NCI-H1694 (cell line): ENCODE results near the gene SORCS2.

Experiments
- DNase-seq: peaks from one replicate; lab custom pipeline; 2025; lab: John Stamatoyannopoulos, UW

The SORCS2 gene

DNA sequence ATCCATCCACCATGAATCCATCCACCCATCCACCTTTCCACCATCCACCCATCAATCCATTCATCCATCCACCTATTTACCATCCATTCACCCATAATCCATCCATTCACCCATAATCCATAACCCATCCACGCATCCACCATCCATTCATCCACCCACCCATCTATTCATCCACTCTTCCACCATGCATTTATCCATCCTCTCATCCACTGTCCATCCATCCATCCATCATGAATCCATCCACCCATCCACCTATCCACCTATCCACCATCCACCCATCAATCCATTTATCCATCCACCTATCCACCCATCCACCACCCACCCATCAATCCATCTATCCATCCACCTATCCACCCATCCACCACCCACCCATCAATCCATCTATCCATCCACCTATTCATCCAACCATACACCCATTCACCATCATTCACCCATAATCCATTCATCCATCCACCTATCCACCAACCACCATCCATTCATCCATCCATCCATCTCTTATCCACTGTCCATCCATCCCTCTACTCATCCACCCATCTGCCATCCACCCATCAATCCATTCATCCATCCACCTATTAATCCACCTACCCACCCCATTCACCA is 422.1 kb downstream of the SORCS2 start:
- DNase-seq = no peak

DNA sequence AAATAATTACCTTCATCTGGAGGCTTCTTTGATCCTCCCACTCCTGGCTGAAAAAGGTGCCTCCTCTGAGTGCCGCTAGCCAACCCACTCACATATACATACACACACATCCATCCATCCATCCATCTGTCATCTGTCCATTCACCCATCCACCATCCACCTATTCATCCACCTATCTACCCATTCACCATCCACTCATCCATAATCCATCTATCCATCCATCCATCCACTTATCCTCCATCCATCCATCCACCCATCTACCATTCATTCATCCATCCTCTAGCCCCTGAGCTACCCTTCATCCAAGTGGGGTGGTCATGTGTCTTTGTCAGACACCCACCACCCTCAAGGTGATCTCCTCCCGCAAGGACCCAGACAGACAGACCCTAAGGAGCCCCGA is 423.9 kb downstream of the SORCS2 start:
- no peak for DNase-seq

DNA sequence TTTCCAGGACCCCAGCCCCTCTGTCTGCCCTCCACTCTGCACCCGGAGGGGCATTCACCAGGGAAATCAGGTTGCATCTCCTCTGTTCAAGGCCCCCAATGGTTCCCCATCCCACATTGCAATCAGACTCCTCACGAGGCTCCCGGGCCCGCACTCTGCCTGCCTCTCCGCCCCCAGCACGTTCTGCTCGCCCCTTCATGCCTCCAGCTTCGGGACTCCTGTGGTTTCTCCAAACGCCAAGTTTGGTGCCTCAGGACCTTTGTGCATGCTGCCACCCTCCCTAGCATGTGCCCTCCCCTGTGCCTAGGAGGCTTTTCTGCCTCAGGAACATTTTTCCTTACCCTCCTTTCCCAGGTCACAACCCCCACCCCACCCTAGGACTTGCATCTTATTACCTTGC is 426.0 kb downstream of the SORCS2 start:
- DNase-seq = no peak

DNA sequence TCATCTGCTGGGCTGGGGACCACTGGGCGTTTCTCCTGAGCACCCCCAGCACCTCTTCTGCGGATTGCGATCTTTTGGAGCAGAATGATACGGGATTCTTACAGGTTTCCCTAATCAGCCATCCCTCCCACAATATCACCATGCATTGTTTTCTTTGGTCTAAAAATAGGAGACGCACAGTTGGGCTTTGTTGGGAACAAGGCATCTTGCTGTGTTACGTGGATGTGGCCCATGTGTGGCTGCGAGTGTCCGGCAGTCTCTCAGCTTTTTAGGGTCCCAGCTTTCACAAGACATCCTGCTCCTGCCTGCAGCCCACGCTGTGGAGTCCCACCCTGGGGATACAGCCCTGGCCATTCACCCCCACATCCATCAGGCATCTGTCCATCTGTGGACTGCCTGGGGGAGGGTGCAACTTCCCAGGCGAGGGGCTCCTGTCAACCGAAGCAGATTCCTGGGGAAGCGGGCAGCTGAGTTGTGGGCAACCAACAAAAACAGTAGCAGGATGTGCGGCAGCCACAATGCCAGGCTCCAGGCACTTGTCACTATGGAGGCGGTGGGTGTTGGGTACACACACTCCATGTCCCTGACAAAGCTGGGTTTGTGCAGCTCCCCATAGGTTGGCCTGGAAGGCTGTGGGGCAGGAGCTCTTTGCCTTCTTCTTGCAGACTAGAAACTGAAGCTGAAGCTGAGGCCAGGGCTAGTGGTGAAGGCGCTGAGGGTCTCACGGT is 427.9 kb downstream of the SORCS2 start:
- no peak for DNase-seq

DNA sequence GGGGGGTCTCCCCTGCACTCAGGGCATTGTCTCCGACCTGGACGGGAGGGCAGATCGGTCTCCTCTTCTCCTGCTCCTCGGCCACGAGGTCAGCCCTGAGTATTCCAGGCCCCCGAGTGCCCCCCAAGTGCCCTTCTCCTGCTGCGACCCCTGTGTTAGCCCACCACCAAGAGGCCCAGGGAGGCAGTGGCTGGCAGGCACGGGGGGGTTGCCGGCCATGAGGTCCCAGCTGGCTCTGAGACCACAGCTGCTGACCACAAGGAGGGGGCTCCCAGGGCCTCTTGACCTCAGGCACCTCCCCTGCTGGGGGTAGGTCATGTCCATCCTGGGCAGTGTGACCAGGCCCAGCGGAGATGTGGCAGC is 428.5 kb downstream of the SORCS2 start:
- no peak for DNase-seq

DNA sequence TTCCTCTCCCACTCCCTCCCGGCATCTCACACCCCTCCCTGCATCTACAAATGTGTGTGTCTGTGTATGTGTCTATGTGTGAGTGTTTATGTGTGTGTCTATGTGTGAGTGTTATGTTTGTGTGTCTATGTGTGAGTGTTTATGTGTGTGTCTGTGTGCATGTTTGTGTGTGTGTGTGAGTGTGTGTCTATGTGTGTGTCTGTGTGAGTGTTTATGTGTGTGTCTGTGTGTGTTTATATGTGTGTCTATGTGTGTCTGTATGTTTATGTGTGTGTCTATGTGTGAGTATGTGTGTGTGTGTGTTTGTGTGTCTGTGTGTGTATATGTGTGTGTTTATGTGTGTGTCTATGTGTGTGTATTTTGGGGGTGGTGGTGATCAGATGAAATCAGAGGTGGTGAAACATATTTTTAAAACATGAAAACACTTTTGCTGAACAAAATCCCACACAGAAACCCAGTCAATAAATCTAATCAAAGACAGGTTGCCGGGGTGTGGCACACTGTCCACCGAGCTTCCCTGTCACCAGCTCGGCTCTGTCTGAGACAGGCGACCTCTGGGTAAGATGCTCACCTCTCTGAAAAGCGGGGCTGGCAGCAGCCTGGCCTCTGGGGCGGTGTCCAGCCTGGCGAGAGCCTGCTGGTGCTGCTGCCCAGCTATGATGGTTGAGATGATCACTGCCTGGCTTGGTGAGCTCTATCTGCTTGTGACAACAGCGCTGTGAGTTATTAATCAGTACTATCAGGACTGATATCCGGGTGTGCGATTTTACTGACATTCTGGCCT is 429.1 kb downstream of the SORCS2 start:
- no peak for DNase-seq

DNA sequence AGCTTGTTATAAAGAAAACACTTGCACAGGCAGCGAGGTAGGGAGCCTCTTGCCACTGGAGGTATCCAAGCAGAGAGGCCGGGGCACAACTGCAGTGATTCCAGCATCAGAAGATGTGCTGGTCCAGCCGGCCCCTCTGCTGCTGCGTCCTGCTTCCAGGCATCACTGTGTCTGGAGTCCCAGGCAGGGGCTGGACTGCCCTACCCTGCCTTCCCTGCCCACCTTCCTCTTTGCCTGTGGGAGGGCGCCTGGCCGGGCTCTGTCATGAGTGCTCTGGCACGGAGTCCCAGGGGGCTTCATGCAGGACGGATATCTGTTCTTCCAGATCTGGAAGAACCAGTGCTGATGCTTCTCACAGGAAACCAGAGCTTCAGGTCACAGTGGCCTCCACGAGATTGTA is 430.0 kb downstream of the SORCS2 start:
- no peak for DNase-seq

DNA sequence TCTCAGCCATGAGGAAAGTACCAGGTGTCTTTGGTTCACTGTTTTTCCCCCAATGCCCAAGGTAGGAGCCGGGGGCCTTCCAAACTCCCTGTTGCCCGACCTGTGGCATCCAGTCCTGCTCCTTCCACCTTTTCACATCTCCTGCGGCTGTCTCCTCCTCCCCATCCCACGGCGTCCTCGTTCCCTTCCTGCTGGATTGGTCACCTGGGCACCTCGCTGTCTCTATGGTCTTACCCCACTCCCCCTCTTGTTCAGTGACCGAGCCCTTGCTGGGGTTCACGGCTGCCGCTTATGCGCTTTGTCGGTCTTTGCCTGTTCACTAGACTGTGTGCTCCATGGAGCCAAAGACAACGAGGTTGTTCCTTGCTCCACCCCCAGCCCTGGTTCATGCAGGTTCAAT is 431.1 kb downstream of the SORCS2 start:
- DNase-seq = no peak

DNA sequence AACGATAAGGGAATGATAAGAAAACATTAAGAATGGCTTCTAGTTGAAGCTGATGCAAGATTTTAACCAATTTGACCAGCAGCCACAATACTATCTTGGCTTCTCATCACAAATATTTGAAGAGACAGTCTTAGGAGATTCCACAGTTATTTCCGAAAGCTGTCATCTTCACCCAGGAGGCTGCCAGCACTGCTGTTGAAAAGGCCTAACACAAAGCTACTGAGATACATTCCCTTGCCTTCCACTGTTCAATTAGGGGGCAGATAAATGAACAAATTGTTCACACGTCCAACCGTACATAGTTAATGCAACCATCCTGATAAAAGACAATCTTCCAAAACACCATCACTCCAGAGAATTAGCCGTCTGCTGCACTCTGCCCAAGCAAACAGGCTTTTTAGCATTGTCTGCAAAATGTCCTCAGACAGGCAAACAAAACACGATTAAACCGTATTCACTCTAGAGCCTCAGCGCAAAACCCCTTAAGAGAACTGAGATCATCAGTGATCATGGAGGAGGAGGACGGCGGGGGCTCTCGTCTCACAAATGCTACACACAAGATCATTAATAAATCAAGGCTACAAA is 432.1 kb downstream of the SORCS2 start:
- no peak for DNase-seq

DNA sequence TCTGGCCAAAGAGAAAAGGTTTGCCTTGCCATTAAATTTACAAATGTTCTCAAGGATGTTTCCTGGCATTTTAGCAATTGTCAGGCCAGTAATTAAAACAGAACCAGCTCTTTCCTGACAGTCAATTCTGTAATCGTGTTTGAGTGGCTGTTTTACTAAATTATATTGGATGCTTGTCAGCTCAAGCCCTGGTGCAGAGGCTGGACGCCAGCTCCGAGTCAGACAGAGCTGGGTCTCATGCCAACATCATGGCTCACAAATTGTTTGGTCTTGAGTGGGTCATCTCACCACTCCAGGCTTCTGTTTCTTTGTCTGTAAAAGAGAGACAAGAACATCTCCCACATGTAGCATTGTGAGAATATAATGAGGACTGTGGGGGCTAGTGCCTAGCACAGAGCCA is 432.7 kb downstream of the SORCS2 start:
- DNase-seq = no peak

DNA sequence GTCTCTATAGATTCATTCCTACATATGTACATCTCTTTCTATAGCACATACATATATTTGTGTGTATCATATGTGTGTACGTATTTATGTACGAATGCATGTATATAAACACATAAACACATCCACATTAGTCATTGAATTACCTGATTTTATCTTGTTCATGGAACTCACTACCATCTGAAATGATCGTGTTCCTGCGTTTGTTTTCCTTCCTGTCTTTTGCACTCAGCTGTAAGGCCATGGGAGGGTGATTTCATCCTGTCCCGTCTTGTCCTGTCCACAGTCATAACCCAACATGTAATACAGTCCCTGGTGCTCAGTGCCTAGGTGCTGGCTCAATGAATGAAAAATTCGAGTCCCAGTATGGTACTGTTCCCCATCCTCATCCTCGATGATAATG is 434.2 kb downstream of the SORCS2 start:
- no peak for DNase-seq

DNA sequence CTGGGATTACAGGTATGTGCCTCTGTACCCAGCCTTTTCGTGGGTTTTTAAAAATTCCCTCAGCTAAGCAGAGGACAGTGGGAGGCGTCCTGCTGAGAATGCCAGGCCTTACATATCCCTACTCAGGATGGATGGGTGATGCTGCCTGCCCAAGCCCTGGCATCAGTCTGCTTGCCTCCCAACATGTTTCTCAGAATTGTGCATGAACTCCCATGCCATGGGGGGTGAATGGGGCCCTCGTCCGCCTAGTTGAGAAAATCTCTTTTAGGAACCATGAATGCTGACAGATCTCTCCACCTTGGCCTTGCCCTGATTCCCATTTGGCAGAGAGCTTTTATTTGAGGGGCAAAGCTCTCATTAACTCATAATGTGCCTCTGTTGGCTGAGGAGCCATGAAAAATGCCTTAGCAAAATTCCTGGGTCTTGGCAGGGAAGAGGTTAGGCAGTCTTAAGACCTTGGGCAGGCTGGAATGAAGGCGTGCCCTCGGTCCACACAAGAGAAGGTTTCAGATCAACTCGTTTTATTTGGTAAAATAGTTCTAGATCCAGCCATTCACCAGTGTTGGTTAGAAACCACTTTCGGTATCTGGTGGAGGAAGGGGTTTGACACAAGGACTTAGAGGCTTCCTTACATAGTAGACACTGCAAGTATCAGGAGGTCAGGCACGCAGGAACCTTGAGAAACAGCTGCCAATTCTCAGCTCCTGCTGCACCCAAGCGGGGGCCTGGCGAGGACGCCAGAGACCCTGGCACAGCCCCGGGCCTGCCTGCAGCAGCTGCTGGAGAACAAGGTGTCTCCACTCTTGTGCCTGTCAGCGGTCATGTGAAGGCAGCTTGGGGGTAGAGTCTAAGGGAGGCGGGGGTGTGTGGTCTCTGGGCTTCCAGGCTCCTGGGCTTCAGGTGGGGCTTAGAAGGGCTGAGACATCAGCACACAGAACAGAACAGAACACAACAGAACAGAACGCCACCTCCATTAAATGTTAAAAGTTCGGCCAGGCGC is 435.2 kb downstream of the SORCS2 start:
- no peak for DNase-seq

DNA sequence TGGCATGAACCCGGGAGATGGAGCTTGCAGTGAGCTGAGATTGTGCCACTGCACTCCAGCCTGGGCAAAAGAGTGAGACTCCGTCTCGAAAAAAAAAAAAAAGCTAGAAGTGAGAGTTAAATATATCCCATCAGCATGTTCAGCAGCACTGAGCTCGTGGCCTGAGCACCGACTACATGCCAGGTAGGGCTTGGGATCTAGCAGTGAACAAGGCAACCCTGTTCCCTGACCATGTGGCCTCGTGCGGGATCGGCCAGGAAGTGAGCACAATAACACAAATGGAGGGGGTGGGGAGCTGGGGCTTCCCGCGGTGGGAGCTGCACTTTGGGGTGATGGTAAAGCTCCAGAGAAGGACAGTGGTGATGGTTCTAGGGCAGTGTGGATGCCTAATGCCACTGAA is 436.1 kb downstream of the SORCS2 start:
- DNase-seq = no peak

DNA sequence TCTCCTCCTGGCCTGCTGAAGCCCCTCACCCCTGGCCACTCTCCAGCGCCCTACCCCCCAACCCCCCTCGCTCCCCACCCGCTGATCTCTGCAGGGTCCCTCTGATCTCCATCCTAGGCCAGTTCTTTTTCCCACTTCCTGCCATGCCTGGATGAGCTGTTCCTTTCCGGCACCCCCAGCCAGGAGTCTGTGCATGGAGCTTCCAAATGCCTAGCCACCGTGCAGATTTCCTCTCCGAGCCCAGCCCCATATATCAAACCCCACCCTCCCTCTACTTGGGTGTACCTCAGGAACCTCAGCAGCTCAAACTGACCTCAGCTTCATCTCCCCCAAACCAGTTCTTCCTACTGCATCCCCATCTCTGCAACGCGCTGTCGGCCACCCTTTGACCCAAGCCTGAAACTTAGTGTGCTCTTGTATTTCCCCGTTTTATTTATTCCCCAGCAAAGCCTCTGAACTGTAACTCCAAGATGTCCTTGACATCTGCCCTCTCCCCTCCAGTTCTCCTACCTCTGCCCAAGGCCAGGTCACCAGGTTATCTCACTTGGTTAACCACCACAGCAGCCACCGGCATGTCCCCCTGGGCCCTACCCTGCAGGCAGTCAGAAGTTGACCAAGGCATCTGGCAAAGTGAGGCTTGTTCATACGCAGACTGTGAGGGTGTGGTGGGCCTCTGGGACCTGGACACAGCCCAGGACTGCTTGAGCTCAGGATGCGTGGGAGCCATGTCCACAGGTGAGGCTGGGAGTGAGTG is 437.3 kb downstream of the SORCS2 start:
- no peak for DNase-seq

DNA sequence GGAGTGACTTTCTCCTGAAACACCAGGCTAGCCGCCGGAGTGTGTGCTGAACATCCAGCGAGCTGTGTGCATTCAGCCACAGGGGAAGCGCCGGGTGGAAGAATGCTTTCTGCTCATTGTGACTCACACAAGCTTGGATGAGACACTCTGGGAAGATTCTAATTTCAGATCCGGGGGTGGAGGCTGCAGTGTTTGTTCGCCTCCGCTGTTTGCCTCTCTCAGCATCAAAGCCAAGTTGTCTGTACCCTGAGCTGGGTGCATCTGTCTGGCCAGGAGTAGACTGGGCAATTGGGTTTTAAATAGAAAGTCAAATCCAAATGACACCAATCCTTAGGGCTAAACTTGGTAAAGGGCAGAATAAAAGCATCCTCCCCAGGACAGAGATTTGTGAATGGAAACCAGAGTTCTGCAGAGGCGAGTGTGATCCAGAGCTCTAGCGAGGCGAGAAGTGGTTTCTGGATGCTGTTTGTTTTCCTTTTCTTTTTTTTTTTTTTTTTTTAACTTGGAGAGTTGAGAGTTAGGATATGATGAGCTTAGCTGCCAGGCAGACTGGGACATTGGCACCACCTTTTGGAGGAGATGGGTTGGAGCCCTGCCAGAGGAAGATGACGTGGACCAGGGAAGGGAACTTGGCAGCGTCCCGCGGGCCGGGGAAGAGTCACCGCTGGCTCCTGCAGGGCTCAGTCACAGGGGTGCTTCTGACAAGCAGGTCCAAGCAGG is 438.4 kb downstream of the SORCS2 start:
- DNase-seq = peak; percentile 12

DNA sequence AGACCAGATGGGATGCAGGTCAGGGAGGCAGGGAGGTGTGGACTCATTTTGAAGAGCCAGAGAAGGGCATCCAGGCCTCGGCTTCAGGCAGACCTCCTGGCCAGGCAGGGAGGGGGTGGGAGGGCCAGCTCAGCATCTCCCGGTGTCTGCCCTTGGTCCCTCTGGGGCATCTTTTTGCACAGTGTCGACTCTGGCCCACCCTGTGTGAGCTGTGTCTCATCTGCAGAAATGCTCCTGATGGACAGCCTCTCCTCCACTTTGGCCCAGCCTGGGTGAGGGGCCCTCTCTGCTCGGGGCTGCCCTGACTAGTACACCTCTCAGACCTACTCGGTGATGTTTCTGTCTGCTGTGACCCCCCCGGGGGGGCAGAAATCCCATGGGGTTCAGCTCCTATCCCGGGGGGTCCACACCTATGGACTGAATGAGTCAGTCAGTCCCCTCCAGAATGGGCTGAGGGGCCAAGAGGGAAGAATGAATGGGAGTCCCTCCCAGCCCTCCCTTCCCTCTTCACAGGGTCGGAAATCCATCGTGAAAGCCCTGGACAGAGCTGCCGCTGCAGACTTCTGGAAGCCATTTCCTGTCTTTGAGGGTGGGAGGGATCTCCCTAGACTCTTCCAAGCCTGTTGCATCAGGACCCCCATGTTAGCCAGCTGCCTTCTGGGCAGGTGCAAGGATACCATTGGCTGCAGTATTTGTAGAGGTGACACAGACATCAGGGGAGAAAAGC is 439.1 kb downstream of the SORCS2 start:
- no peak for DNase-seq

DNA sequence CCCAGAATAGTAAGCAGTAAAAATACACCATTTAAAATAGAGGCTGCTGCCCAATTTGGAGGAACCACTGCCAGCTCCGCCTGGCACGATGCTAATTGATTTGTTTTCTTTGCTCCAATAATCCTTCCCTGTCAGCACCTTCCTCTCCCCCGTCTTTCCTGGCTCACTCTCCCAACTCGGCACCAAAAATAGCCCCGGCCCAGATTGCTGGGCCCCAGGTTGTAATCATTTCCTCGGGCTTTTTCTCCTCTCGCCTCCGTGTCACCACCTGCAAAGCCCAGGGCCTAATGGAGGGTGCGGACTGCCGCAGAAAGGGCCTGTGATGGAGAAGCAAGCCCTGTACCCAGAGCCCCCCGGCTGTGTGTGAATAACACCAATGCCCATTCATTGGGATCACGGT is 440.0 kb downstream of the SORCS2 start:
- DNase-seq = no peak

DNA sequence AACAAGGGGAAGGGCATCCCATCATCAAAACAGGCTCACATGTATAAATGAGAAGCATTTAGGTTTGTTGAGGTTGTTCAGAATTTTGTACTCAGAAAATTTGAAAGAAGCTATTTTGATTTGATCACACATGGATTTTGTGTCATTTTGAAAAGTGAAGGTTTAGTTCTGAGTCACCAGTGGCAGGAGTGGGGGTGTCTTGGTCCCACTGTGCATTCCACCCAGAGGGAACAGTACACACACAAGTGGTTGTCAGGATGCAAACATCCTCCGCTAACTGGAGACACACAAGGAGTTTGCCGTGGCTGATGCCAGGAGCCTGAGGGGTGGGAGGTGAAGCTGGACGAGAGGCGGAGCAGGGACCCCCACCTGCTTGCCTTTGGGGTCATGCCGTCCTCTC is 440.6 kb downstream of the SORCS2 start:
- DNase-seq = no peak

DNA sequence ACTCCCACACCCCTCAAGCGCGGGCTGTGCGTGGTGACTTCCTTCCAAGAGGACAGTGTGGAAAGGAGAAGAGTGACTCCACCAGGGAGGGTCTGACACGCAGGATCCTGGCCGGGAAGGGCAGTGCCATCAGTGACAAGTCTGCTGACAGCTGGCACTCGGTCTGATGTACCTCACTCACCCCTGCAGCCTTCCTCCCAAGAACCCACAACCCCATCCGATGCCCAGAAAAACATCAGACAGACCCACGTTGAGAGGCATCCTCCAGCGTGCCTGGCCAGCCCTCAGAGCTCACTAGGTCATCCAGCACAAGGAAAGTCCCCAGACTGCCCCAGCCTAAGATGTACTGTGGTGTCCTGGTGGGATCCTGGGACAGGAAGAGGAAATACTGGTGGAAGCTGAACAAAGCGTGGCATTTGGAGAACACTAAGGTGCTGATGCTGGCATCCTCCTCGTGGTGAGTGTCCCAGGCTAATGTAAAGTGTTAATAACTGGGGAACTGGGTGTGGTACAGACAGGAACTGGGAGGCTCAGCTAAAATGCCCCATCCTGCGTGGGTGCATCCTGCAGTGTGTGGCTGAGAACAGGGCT is 442.4 kb downstream of the SORCS2 start:
- no peak for DNase-seq
